ENCODE measurements around the gene DEAF1. TPM values are rescaled to one million over a fixed set of nuclear protein-coding genes. Genes with fewer than 3 reads are reported as not detected.
A peak's percentile ranks its signal among the peaks of the same experiment; 100 is the strongest.

The DEAF1 gene
- total and polyA plus RNA-seq, 2 experiments from 2014 or later, result 42.6 to 47.8 TPM

DNA sequence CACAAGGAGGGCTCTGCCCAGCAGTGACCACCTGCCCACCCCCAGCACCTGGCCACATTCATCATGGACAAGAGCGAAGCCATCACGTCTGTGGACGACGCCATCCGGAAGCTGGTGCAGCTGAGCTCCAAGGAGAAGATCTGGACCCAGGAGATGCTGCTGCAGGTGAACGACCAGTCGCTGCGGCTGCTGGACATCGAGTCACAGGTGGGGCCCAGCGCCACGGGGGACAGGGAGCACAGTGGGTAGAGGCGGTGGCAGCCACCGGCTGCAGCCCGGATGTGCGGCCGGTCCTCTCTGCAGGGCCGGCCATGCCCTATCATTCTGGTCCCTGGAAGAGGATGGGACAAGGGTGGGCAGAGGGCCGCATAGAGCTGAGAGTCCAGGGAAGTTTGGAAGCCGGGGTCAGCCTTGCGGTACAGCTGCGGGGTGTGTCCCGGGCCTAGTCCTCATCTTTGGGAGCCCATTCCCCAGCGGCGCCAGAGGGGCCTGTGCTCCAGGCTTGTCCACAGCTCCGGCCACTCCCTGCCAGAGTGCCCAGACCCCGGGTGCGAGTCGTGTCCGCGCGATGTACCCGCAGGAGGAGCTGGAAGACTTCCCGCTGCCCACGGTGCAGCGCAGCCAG, 25.1 kb upstream of the DEAF1 start:
- TF ChIP-seq, protein P1, sequence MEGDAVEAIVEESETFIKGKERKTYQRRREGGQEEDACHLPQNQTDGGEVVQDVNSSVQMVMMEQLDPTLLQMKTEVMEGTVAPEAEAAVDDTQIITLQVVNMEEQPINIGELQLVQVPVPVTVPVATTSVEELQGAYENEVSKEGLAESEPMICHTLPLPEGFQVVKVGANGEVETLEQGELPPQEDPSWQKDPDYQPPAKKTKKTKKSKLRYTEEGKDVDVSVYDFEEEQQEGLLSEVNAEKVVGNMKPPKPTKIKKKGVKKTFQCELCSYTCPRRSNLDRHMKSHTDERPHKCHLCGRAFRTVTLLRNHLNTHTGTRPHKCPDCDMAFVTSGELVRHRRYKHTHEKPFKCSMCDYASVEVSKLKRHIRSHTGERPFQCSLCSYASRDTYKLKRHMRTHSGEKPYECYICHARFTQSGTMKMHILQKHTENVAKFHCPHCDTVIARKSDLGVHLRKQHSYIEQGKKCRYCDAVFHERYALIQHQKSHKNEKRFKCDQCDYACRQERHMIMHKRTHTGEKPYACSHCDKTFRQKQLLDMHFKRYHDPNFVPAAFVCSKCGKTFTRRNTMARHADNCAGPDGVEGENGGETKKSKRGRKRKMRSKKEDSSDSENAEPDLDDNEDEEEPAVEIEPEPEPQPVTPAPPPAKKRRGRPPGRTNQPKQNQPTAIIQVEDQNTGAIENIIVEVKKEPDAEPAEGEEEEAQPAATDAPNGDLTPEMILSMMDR (conservative IDR thresholded peaks at IDR 0.05; ENCODE audit: low read depth in 2 of 2), result no peak
- TF ChIP-seq, protein P2, sequence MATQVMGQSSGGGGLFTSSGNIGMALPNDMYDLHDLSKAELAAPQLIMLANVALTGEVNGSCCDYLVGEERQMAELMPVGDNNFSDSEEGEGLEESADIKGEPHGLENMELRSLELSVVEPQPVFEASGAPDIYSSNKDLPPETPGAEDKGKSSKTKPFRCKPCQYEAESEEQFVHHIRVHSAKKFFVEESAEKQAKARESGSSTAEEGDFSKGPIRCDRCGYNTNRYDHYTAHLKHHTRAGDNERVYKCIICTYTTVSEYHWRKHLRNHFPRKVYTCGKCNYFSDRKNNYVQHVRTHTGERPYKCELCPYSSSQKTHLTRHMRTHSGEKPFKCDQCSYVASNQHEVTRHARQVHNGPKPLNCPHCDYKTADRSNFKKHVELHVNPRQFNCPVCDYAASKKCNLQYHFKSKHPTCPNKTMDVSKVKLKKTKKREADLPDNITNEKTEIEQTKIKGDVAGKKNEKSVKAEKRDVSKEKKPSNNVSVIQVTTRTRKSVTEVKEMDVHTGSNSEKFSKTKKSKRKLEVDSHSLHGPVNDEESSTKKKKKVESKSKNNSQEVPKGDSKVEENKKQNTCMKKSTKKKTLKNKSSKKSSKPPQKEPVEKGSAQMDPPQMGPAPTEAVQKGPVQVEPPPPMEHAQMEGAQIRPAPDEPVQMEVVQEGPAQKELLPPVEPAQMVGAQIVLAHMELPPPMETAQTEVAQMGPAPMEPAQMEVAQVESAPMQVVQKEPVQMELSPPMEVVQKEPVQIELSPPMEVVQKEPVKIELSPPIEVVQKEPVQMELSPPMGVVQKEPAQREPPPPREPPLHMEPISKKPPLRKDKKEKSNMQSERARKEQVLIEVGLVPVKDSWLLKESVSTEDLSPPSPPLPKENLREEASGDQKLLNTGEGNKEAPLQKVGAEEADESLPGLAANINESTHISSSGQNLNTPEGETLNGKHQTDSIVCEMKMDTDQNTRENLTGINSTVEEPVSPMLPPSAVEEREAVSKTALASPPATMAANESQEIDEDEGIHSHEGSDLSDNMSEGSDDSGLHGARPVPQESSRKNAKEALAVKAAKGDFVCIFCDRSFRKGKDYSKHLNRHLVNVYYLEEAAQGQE (IDR thresholded peaks at IDR 0.05; ENCODE audit: unreplicated experiment), result no peak
- TF ChIP-seq ZNF114 (CRISPR knock-in tag; IDR thresholded peaks at IDR 0.05) (no peak), STAT1 (IDR thresholded peaks at IDR 0.05; ENCODE audit: unreplicated experiment) (no peak), CREB1 (CRISPR knock-in tag; IDR thresholded peaks at IDR 0.05; ENCODE audit: low read depth) (no peak), ZNF331 (CRISPR knock-in tag; IDR thresholded peaks at IDR 0.05; ENCODE audit: low read depth) (no peak), POLR2AphosphoS5 (IDR thresholded peaks at IDR 0.05; ENCODE audit: low read depth) (no peak), NANOG (IDR thresholded peaks at IDR 0.05; ENCODE audit: borderline replicate concordance) (no peak), JUNB (IDR thresholded peaks at IDR 0.05; ENCODE audit: unreplicated experiment) (no peak)
- TF ChIP-seq, protein P3, sequence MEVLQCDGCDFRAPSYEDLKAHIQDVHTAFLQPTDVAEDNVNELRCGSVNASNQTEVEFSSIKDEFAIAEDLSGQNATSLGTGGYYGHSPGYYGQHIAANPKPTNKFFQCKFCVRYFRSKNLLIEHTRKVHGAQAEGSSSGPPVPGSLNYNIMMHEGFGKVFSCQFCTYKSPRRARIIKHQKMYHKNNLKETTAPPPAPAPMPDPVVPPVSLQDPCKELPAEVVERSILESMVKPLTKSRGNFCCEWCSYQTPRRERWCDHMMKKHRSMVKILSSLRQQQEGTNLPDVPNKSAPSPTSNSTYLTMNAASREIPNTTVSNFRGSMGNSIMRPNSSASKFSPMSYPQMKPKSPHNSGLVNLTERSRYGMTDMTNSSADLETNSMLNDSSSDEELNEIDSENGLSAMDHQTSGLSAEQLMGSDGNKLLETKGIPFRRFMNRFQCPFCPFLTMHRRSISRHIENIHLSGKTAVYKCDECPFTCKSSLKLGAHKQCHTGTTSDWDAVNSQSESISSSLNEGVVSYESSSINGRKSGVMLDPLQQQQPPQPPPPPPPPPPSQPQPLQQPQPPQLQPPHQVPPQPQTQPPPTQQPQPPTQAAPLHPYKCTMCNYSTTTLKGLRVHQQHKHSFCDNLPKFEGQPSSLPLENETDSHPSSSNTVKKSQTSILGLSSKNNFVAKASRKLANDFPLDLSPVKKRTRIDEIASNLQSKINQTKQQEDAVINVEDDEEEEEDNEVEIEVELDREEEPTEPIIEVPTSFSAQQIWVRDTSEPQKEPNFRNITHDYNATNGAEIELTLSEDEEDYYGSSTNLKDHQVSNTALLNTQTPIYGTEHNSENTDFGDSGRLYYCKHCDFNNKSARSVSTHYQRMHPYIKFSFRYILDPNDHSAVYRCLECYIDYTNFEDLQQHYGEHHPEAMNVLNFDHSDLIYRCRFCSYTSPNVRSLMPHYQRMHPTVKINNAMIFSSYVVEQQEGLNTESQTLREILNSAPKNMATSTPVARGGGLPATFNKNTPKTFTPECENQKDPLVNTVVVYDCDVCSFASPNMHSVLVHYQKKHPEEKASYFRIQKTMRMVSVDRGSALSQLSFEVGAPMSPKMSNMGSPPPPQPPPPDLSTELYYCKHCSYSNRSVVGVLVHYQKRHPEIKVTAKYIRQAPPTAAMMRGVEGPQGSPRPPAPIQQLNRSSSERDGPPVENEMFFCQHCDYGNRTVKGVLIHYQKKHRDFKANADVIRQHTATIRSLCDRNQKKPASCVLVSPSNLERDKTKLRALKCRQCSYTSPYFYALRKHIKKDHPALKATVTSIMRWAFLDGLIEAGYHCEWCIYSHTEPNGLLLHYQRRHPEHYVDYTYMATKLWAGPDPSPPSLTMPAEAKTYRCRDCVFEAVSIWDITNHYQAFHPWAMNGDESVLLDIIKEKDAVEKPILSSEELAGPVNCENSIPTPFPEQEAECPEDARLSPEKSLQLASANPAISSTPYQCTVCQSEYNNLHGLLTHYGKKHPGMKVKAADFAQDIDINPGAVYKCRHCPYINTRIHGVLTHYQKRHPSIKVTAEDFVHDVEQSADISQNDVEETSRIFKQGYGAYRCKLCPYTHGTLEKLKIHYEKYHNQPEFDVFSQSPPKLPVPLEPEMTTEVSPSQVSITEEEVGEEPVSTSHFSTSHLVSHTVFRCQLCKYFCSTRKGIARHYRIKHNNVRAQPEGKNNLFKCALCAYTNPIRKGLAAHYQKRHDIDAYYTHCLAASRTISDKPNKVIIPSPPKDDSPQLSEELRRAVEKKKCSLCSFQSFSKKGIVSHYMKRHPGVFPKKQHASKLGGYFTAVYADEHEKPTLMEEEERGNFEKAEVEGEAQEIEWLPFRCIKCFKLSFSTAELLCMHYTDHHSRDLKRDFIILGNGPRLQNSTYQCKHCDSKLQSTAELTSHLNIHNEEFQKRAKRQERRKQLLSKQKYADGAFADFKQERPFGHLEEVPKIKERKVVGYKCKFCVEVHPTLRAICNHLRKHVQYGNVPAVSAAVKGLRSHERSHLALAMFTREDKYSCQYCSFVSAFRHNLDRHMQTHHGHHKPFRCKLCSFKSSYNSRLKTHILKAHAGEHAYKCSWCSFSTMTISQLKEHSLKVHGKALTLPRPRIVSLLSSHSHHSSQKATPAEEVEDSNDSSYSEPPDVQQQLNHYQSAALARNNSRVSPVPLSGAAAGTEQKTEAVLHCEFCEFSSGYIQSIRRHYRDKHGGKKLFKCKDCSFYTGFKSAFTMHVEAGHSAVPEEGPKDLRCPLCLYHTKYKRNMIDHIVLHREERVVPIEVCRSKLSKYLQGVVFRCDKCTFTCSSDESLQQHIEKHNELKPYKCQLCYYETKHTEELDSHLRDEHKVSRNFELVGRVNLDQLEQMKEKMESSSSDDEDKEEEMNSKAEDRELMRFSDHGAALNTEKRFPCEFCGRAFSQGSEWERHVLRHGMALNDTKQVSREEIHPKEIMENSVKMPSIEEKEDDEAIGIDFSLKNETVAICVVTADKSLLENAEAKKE (CRISPR knock-in tag; IDR thresholded peaks at IDR 0.05), result no peak
- peak overlapping the region; percentile 87; the same call in 1 of the 2 replicates for H2AFZ ChIP-seq
- H4K20me1 ChIP-seq (replicated peaks; ENCODE audit: insufficient read depth), result no peaks in the 10 kb centered on the region
- H3K27me3 Mint-ChIP-seq (ENCODE audit: insufficient read depth, low read depth, poor library complexity), result peaks cover 9% of the 10 kb centered on the region
- H3K27ac Mint-ChIP-seq, result no peak overlapping the region
- no peaks in the 10 kb centered on the region; the same call in 2 of the 3 replicates for H3K36me3 Mint-ChIP-seq (ENCODE audit: low read depth)
- no peaks in the 10 kb centered on the region for H3K36me3 ChIP-seq (ENCODE audit: insufficient read depth)
- peaks cover 4% of the 10 kb centered on the region; the same call in 1 of the 3 replicates for H3K9me3 Mint-ChIP-seq
- H3K27ac ChIP-seq (ENCODE audit: low read depth), result no peak overlapping the region
- DNase-seq (ENCODE audit: low spot score) (no peak), ATAC-seq (peak; percentile 4; the same call in 2 of the 3 replicates)
- peak overlapping the region; percentile 46; the same call in 2 of the 3 replicates for H3K4me3 Mint-ChIP-seq
- H3K27me3 ChIP-seq (ENCODE audit: insufficient read depth), result no peaks in the 10 kb centered on the region
- H3F3A ChIP-seq (replicated peaks; ENCODE audit: low read depth), result 0 out of 2 replicates have a peak, but pooled peaks cover 18% of the 10 kb centered on the region
- no peaks in the 10 kb centered on the region for H3K9me2 ChIP-seq (ENCODE audit: insufficient read depth)
- peaks cover 5% of the 10 kb centered on the region; the same call in 2 of the 3 replicates for H3K4me1 Mint-ChIP-seq
- peak overlapping the region; percentile 51 for H3K4me3 ChIP-seq
- H3K79me2 ChIP-seq (replicated peaks; ENCODE audit: insufficient read depth), result no peaks in the 10 kb centered on the region
- peak overlapping the region; percentile 76 for H3K4me2 ChIP-seq
- H3K4me1 ChIP-seq (ENCODE audit: insufficient read depth), result no peaks in the 10 kb centered on the region; the same call in none of the 2 replicates

Measured in GM23338 (cell line).